Right lobe of liver (tissue), 4 donors: Measurements from ENCODE around the gene TBC1D1.

ENCODE experiments used
- CTCF ChIP-seq, 4 donors: fragments of 200-600 bp in 3 of 4; fragments of 450-650 bp in 1 of 4; IDR thresholded peaks; one replicate each; pipeline versions ENCODE4 v1.5.1 to v1.8.0; 2016 to 2022; ENCODE audit warnings: antibody characterized with exemption in 4 of 4, mild to moderate bottlenecking in 2 of 4
- POLR2A ChIP-seq: fragments of 450-650 bp; IDR thresholded peaks from one replicate; pipeline ENCODE4 v1.6.1; 2017; ENCODE audit warnings: antibody characterized with exemption, mild to moderate bottlenecking
- donor health status: DM: no; HTN: no; CAD: no.
- donor health status: DM: no; HTN: no; CAD: no.
- donor health status: DM: no; HTN: yes; CAD: no.

GRCh38 chr4:37845201-37845600 is 45.7 kb upstream of the TBC1D1 start:
- TF ChIP-seq CTCF (IDR thresholded peaks at IDR 0.05) = no peak
- TF ChIP-seq POLR2A = no peak
